AG08395 (cell line): Measurements from ENCODE around the gene FAR1.
"Not testable (repeated sequence)": the region's sequence is repeated elsewhere in the genome, so short reads cannot be mapped to it uniquely, and the experiment has no call there.

Source experiments
- DNase-seq: peaks from one replicate; pipeline ENCODE4 v3.0.0; 2012; ENCODE audit warnings: mixed read lengths, low spot score

The FAR1 gene

GRCh38 chr11:13668102-13668956 lies at the start of gene FAR1:
TSS of gene FAR1 (plus strand) at chr11:13668668. CDS start at chr11:13694766, 26,098 bp downstream.
- peak; percentile 98 for DNase-seq

GRCh38 chr11:13620063-13620462 lies 48.4 kb upstream of the FAR1 start:
- no peak for DNase-seq

GRCh38 chr11:13626818-13627217 lies 41.6 kb upstream of the FAR1 start:
- DNase-seq: not testable (repeated sequence)

- DNase-seq: not testable (repeated sequence)
These were observed 39.8 kb upstream of the FAR1 start for GRCh38 chr11:13628634-13629033.

- no peak for DNase-seq
These were observed 38.7 kb upstream of the FAR1 start for GRCh38 chr11:13629779-13630178.

GRCh38 chr11:13635290-13635689 lies 33.2 kb upstream of the FAR1 start:
- no peak for DNase-seq

- DNase-seq: no peak
These were observed 32.7 kb upstream of the FAR1 start for GRCh38 chr11:13635804-13636203.

GRCh38 chr11:13637125-13638069 lies 31.1 kb upstream of the FAR1 start:
- DNase-seq: no peak

GRCh38 chr11:13638422-13638821 lies 30.0 kb upstream of the FAR1 start:
- no peak for DNase-seq

- DNase-seq: no peak
These were observed 23.3 kb upstream of the FAR1 start for GRCh38 chr11:13644997-13645687.

GRCh38 chr11:13647391-13647790 lies 21.1 kb upstream of the FAR1 start:
- DNase-seq: no peak

GRCh38 chr11:13649619-13650018 lies 18.8 kb upstream of the FAR1 start:
- DNase-seq: no peak

GRCh38 chr11:13651515-13651914 lies 17.0 kb upstream of the FAR1 start:
- not testable (repeated sequence) for DNase-seq

GRCh38 chr11:13661074-13661623 lies 7.3 kb upstream of the FAR1 start:
- no peak for DNase-seq

GRCh38 chr11:13663631-13664071 lies 4.8 kb upstream of the FAR1 start:
- peak; percentile 51 for DNase-seq

GRCh38 chr11:13664351-13664750 lies 4.1 kb upstream of the FAR1 start:
- no peak for DNase-seq

GRCh38 chr11:13666708-13667107 lies 1.8 kb upstream of the FAR1 start:
- no peak for DNase-seq

- peak; percentile 10 for DNase-seq
These were observed 1.2 kb upstream of the FAR1 start for GRCh38 chr11:13667245-13667644.

- no peak for DNase-seq
These were observed 720 bp upstream of the FAR1 start for GRCh38 chr11:13667795-13668101.

GRCh38 chr11:13668957-13669521 lies 571 bp downstream of the FAR1 start:
- DNase-seq: peak; percentile 17
